GM20431 (cell line): ENCODE data around the gene CCDC93.

Experiments used
- in situ Hi-C: fragments of 300-500 bp; cut with MseI, MboI; formaldehyde crosslinking; loops from one replicate; pipeline ENCODE4 v1.15.0; 2020; ENCODE audit warnings: low sequenced_read_pairs; ENCODE audit not compliant: unreplicated experiment

Gene CCDC93, protein sequence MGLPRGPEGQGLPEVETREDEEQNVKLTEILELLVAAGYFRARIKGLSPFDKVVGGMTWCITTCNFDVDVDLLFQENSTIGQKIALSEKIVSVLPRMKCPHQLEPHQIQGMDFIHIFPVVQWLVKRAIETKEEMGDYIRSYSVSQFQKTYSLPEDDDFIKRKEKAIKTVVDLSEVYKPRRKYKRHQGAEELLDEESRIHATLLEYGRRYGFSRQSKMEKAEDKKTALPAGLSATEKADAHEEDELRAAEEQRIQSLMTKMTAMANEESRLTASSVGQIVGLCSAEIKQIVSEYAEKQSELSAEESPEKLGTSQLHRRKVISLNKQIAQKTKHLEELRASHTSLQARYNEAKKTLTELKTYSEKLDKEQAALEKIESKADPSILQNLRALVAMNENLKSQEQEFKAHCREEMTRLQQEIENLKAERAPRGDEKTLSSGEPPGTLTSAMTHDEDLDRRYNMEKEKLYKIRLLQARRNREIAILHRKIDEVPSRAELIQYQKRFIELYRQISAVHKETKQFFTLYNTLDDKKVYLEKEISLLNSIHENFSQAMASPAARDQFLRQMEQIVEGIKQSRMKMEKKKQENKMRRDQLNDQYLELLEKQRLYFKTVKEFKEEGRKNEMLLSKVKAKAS

DNA sequence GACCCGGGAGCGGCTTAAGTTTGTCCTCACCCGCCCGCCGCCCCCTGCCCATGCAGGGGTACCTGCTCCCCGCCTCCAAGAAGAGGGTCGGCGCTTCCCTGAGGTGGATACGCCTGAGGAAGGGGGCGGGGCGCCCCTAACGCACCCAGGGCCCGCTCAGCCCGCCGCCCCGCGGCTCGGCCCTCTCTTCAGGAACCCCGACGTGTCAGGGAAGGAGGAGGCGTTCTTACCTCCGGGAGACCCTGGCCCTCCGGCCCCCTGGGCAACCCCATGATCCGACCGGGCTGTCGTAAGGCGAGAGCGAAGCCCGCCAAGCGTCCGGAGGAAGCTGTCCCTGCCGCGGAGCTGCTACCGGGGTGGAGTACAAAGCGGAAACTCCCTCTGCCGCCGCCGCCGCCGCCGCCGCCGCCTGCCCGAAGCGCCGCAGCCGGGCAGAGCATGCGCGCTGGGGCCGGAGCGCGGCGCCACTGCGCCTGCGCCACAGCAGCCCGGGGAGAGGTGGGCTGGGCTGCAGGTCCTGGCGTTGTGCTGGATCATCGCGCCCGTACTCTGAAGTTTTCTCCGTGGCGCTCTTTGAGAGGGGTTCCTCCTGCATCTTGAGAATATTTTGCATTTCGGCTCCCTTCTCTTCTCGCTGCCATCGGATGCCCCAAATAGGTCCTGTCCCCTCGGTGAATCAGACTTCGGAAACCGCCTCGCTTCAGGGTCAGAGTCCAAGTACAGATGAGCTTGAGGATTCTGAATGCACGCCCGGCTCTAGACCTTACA is at the start of gene CCDC93:
TSS of gene CCDC93 (minus strand) at position 347 of the 768 bp plus-strand sequence. CDS start at position 272, 75 bp downstream.
- in situ Hi-C loops, result no loop called here

DNA sequence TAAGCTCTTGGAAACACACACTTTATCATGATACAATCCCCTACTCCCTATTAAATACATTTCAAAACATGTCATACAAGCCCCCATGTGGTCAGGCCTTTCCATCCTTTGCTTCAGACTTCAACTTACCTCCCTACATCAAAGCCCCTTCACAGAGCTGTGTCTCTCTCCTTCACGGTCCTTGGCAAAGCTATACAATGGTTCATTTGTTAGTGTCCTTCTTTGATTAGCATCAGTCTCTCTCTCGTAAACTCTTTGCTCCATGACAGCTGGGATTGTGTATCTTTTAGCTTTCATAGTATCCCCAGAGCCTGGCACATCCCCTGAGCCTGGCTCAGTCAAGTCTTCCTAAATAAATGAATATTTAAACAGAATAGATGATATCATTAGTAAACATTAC is 48.8 kb upstream of the CCDC93 start:
- in situ Hi-C loops, result loop anchor here (25.0 kb wide), 1 partner anchor 800 kb away; no protein-coding TSS in a partner anchor

DNA sequence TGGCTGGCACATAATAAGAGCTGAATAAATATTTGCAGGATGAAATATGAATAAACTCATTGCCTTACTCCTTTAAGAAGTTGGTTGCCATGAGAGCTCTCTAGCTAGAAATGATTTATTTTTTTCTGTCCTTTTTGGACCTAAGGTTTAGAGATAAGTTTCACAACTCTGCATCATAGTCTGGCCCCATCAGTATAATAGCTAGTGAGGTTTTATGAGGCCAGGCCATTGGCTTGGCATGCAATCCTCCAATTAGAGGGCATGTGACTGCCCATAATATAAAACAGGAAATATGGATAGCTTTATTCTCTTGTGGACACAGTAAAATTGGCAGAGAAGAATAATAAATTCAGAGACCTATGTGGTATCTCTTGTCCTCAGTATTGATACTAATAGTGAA is 48.2 kb upstream of the CCDC93 start:
- in situ Hi-C loops, result loop anchor here (25.0 kb wide), 1 partner anchor 800 kb away; no protein-coding TSS in a partner anchor

DNA sequence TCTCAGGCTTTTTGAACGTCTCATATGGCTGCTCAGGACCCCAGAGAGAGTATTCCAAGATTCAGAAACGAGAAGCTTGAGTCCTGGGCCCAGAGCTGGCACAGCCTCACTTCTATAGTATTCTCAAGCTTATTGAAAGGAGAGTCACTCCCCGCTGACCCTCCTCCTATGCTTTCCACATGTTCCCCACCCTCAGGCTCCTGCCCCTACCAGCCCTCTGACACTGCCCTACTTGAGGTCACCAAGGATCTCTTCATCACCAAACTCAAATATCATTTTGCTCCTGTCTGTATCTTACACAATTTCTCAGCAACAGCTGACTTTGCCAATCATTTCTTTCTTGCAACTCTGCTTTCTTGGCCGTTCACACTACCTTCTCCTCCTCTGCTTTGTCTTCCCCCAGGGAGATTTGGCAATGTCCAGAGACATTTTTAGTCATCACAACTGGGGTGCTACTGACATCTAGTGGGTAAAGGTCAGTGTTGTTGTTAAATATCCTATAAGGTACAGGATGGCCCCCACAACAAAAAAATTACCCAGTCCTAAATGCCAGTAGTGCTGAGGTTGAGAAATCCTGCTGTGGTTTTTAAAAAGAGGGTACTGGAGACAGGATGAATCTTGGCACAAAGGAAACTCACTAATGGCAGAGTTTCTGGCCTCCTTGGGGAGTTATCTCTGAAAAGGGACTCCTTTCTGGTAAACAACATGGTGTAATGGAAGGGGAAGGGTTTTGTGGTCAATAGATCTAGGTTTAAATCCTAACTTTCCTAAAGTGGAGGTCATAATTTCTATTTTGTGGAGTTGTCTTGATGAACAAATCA is 47.5 kb upstream of the CCDC93 start:
- in situ Hi-C loops, result loop anchor here (25.0 kb wide), 1 partner anchor 801 kb away; no protein-coding TSS in a partner anchor

GRCh38 chr2:118059919-118060478 is 46.1 kb upstream of the CCDC93 start:
- in situ Hi-C loops, result loop anchor here (25.0 kb wide), 1 partner anchor 802 kb away; no protein-coding TSS in a partner anchor

- in situ Hi-C loops, result loop anchor here (25.0 kb wide), 1 partner anchor 803 kb away; no protein-coding TSS in a partner anchor
These were observed 45.1 kb upstream of the CCDC93 start for GRCh38 chr2:118058951-118059350.

GRCh38 chr2:118056801-118057200 is 42.9 kb upstream of the CCDC93 start:
- in situ Hi-C loops, result loop anchor here (25.0 kb wide), 1 partner anchor 806 kb away; no protein-coding TSS in a partner anchor

- in situ Hi-C loops, result loop anchor here (25.0 kb wide), 1 partner anchor 806 kb away; no protein-coding TSS in a partner anchor
These were observed 42.3 kb upstream of the CCDC93 start for GRCh38 chr2:118056165-118056534.

DNA sequence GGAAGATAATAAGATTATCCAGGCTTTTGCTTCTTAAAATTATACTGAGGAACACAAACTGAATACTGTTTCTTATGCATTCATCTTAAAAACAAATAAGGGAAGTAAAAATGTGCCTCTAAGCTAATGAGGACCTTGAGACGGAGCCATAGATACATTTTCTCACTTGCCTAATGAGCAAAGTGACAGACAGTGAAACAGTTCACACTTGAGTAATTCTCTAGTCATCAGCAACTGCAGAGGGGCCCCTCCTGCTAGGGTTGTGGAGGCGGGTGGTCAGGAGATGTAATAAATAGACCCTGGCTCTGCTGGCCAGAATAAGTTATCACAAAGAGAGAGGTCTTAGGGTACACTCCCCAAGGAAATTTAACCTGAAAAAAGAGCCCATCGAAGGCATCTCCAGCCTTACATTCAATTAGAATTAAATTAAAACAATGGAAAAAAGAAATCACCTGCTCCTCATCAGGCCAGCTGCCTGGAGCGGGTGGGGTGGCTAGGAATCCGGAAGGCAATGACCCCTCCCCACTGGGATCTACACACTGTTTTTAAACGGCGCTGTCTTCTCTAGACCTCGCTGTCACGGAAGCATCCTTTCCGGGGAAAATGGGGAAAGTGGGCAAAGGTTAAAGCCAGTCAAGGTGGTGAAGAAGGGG is 41.8 kb upstream of the CCDC93 start:
- in situ Hi-C loops, result loop anchor here (25.0 kb wide), 1 partner anchor 807 kb away; no protein-coding TSS in a partner anchor

DNA sequence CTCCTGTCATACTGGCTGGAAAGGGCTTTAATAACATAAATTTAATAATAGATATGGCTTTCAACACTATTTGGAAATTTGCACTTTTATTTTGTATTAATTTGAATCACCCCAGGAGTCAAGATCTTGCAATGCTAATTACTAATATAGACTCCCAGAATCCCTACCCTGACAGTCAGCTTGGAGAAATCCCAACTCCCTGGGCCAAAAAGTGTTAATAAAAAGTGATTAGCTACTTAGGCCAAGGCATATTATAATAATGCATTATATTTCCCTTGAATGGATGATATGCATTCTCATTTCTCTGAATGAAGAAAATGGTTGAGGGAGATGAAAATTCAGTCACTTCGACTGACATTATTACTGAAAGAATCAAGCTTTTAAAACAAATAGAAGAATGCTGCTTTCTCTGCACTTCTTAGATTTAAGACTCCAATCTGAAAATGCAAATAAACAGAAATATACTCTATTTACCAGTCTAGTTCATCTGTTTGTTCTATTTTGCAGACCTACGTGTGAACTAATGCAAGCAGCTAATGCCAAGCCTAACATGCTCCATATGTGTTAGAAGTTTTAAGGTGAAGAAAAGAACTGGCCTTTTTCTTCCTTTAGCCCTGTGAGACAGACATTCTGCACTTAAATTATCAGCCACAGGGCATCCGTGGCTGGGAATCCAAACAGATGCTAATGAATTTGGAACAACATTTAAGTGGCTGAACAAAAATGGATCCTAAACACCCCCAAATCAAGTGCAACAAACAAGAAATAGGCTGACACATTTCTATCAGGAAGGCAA is 40.5 kb upstream of the CCDC93 start:
- in situ Hi-C loops, result loop anchor here (25.0 kb wide), 1 partner anchor 808 kb away; no protein-coding TSS in a partner anchor

GRCh38 chr2:118053681-118054080 is 39.8 kb upstream of the CCDC93 start:
- in situ Hi-C loops, result loop anchor here (25.0 kb wide), 1 partner anchor 809 kb away; no protein-coding TSS in a partner anchor

DNA sequence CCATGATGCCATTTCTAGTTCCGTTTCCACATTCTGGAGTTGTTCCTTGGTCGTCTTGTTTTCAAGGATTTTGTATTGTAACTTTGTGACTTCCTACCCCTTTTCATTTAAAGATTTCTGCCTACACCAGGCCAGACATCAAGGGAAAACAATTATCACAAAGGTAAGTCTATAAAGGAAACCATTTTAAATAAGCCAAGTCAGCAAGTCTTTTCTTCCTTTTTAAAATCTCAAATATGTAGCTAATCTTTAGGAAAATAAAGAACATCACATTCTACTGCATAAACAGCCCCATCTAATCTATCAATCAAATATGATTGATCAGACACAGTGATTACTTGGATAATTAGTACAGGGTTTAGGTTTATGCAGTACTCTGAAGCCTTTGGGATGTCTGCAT is 38.6 kb upstream of the CCDC93 start:
- in situ Hi-C loops, result loop anchor here (25.0 kb wide), 1 partner anchor 810 kb away; no protein-coding TSS in a partner anchor

- in situ Hi-C loops, result loop anchor here (25.0 kb wide), 1 partner anchor 810 kb away; no protein-coding TSS in a partner anchor
These were observed 38.0 kb upstream of the CCDC93 start for GRCh38 chr2:118051826-118052358.

GRCh38 chr2:118050974-118051373 is 37.1 kb upstream of the CCDC93 start:
- in situ Hi-C loops, result loop anchor here (25.0 kb wide), 1 partner anchor 811 kb away; no protein-coding TSS in a partner anchor

DNA sequence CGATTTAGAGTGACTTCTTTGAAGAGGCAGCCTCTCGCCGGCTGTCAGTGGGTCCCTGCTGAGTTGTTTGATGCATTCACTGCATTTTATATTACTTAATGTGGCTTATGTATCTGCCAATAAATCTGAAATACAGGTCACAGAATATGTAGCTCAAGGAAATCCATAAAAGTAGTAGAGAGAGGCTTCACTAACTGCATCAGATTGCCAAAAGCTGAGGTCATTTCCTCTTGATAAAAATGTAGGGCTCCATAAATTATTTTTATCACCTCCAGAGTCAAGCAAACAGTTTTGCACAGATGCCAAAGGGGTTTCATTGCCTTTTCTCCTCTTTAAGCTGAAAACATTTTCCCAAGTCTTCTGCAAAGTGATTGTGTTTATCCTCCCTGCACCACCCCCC is 36.5 kb upstream of the CCDC93 start:
- in situ Hi-C loops, result loop anchor here (25.0 kb wide), 1 partner anchor 812 kb away; no protein-coding TSS in a partner anchor

GRCh38 chr2:118049816-118050140 is 35.9 kb upstream of the CCDC93 start:
- in situ Hi-C loops, result loop anchor here (25.0 kb wide), 1 partner anchor 813 kb away; no protein-coding TSS in a partner anchor

- in situ Hi-C loops, result no loop called here
These were observed 35.4 kb upstream of the CCDC93 start for GRCh38 chr2:118049140-118049815.
